Skeletal muscle satellite cell (primary cell): Measurements from ENCODE around the gene SYT15.
A peak's percentile ranks its signal among the peaks of the same experiment; 100 is the strongest.

Experiments
- H3K27me3 ChIP-seq: 2 replicates; pipeline ENCODE4 v1.7.0; 2013; ENCODE audit warnings: low read length; ENCODE audit not compliant: control insufficient read depth, insufficient read depth
- H3K36me3 ChIP-seq: 2 replicates; pipeline ENCODE4 v1.7.0; 2013; ENCODE audit warnings: mild to moderate bottlenecking, control low read depth, low read length; ENCODE audit not compliant: insufficient read depth
- H3K4me1 ChIP-seq: 2 replicates; pipeline ENCODE4 v1.7.0; 2013; ENCODE audit warnings: low read length; ENCODE audit not compliant: control insufficient read depth, insufficient read depth
- H3K4me2 ChIP-seq: 2 replicates; pipeline ENCODE4 v1.7.0; 2013; ENCODE audit warnings: mild to moderate bottlenecking, low read length
- H3K4me3 ChIP-seq: 2 replicates; pipeline ENCODE4 v1.7.0; 2013; ENCODE audit warnings: low read length
- H3K9ac ChIP-seq: 2 replicates; pipeline ENCODE4 v1.7.0; 2013; ENCODE audit warnings: mild to moderate bottlenecking, low read depth, low read length, moderate library complexity
- H3K9me3 ChIP-seq: replicated peaks from 2 replicates; pipeline ENCODE4 v1.7.0; 2013; ENCODE audit warnings: mild to moderate bottlenecking, control low read depth, low read length

The SYT15 gene

GRCh38 chr10:46553238-46554049 lies 25.5 kb upstream of the SYT15 start:
- no peak overlapping the region for H3K4me2 ChIP-seq
- H3K9me3 ChIP-seq, result no peaks in the 10 kb centered on the region
- peaks cover 80% of the 10 kb centered on the region for H3K27me3 ChIP-seq
- no peaks in the 10 kb centered on the region for H3K36me3 ChIP-seq
- no peaks in the 10 kb centered on the region for H3K4me1 ChIP-seq
- no peak overlapping the region for H3K4me3 ChIP-seq
- H3K9ac ChIP-seq, result no peak overlapping the region

- H3K27me3 ChIP-seq, result peaks cover 83% of the 10 kb centered on the region
- no peaks in the 10 kb centered on the region for H3K36me3 ChIP-seq
- H3K4me2 ChIP-seq, result no peak overlapping the region
These were observed 24.7 kb upstream of the SYT15 start for GRCh38 chr10:46554166-46554781.

GRCh38 chr10:46555366-46555712 lies 23.6 kb upstream of the SYT15 start:
- Histone ChIP-seq H3K4me3 (no peak overlapping the region), H3K9ac (no peak overlapping the region), H3K9me3 (no peaks in the 10 kb centered on the region), H3K36me3 (no peaks in the 10 kb centered on the region), H3K4me1 (no peaks in the 10 kb centered on the region), H3K4me2 (no peak overlapping the region), H3K27me3 (peaks cover 88% of the 10 kb centered on the region)

More at GRCh38 chr10:46554166-46554781, 24.7 kb upstream of the SYT15 start:
- Histone ChIP-seq H3K4me1 (no peaks in the 10 kb centered on the region), H3K4me3 (no peak overlapping the region), H3K9me3 (no peaks in the 10 kb centered on the region), H3K9ac (no peak overlapping the region)

- no peak overlapping the region for H3K4me3 ChIP-seq
- H3K9ac ChIP-seq, result no peak overlapping the region
- H3K4me2 ChIP-seq, result peak overlapping the region; percentile 21
- H3K27me3 ChIP-seq, result peaks cover 89% of the 10 kb centered on the region
- no peaks in the 10 kb centered on the region for H3K4me1 ChIP-seq
- H3K9me3 ChIP-seq, result no peaks in the 10 kb centered on the region
- no peaks in the 10 kb centered on the region for H3K36me3 ChIP-seq
These were observed 23.0 kb upstream of the SYT15 start for GRCh38 chr10:46555713-46556514.

GRCh38 chr10:46556515-46557318 lies 22.2 kb upstream of the SYT15 start, which contains the start of gene GPRIN2:
Gene GPRIN2, minus strand, starts transcription at chr10:46556658. Its CDS starts 5,922 bp downstream, at chr10:46550736.
- peak within 1 kb of the TSS; percentile 21 for H3K4me2 ChIP-seq
- no peaks in the 10 kb centered on the region for H3K9me3 ChIP-seq
- no peaks in the 10 kb centered on the region for H3K36me3 ChIP-seq
- H3K4me3 ChIP-seq, result no peak within 1 kb of the TSS
- no peak within 1 kb of the TSS for H3K9ac ChIP-seq
- H3K27me3 ChIP-seq, result peaks cover 84% of the 10 kb centered on the region
- no peaks in the 10 kb centered on the region for H3K4me1 ChIP-seq

- Histone ChIP-seq H3K9ac (no peak overlapping the region), H3K4me1 (no peaks in the 10 kb centered on the region), H3K36me3 (no peaks in the 10 kb centered on the region), H3K9me3 (no peaks in the 10 kb centered on the region), H3K4me2 (no peak overlapping the region), H3K27me3 (peaks cover 76% of the 10 kb centered on the region), H3K4me3 (no peak overlapping the region)
These were observed 21.4 kb upstream of the SYT15 start for GRCh38 chr10:46557319-46558121.

GRCh38 chr10:46558122-46558391 lies 20.9 kb upstream of the SYT15 start:
- H3K27me3 ChIP-seq, result peaks cover 71% of the 10 kb centered on the region

GRCh38 chr10:46558392-46559185 lies 20.3 kb upstream of the SYT15 start:
- Histone ChIP-seq H3K36me3 (no peaks in the 10 kb centered on the region), H3K4me3 (no peak overlapping the region), H3K4me2 (no peak overlapping the region), H3K27me3 (peaks cover 65% of the 10 kb centered on the region), H3K4me1 (no peaks in the 10 kb centered on the region), H3K9me3 (no peaks in the 10 kb centered on the region), H3K9ac (no peak overlapping the region)

More at GRCh38 chr10:46558122-46558391, 20.9 kb upstream of the SYT15 start:
- Histone ChIP-seq H3K9ac (no peak overlapping the region), H3K36me3 (no peaks in the 10 kb centered on the region), H3K4me2 (no peak overlapping the region), H3K4me3 (no peak overlapping the region), H3K9me3 (no peaks in the 10 kb centered on the region), H3K4me1 (no peaks in the 10 kb centered on the region)

- H3K4me1 ChIP-seq, result no peaks in the 10 kb centered on the region
- H3K4me3 ChIP-seq, result no peak overlapping the region
- H3K4me2 ChIP-seq, result no peak overlapping the region
- H3K9me3 ChIP-seq, result no peaks in the 10 kb centered on the region
- H3K36me3 ChIP-seq, result no peaks in the 10 kb centered on the region
- no peak overlapping the region for H3K9ac ChIP-seq
- peaks cover 59% of the 10 kb centered on the region for H3K27me3 ChIP-seq
These were observed 19.7 kb upstream of the SYT15 start for GRCh38 chr10:46559231-46559671.

GRCh38 chr10:46560381-46560780 lies 18.5 kb upstream of the SYT15 start:
- H3K9me3 ChIP-seq, result no peaks in the 10 kb centered on the region
- H3K4me2 ChIP-seq, result no peak overlapping the region
- no peak overlapping the region for H3K9ac ChIP-seq
- H3K27me3 ChIP-seq, result peaks cover 49% of the 10 kb centered on the region
- no peaks in the 10 kb centered on the region for H3K36me3 ChIP-seq
- no peak overlapping the region for H3K4me3 ChIP-seq
- no peaks in the 10 kb centered on the region for H3K4me1 ChIP-seq
